ENCODE data around the gene MICB. TPM values are rescaled to one million over a fixed set of nuclear protein-coding genes. Genes with fewer than 3 reads are reported as not detected.

MICB gene
- total and polyA plus RNA-seq, 2 donors (not counting 1 experiment from before 2014, with no cell fraction given) = 24.2 to 30.9 TPM

DNA sequence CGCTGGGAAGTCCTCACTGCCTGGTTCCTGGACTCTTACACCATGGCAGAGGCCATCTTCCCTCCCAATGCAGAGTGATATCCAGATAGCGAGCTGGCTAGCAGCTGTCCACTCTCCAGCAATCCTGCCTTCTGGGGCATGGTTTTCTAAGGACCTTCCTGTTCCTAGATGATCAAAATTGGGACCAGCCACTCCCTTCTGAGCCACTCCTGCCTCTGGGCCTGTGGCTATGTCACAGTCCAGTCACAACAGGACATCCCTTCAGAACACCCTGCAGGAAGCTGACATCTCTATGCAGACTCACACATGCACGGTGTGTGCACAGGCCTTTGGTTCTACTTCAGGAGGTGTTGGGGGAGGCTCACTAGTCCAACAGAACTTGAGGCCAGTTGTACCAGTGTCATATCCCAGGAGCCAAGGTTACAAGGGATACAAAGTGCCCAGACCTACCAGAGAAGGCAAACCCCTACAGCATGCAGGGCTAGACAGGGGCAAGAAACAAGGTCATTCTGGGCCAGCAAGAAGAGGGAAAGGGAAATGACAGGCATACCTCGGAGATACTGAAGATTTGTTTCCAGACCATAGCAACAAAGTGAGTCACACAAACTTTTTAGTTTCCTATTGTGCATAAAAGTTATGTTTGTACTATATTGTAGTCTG, 28.1 kb downstream of the MICB start:
- Histone ChIP-seq H4K20me1 (ENCODE audit: control insufficient read depth, insufficient read depth, low read length, poor library complexity, severe bottlenecking) (peaks cover 14% of the 10 kb centered on the region), H3K9ac (ENCODE audit: low read length) (no peak overlapping the region), H2AFZ (ENCODE audit: insufficient read depth, low read depth, low read length, poor library complexity, severe bottlenecking) (no peak overlapping the region), H3K36me3 (replicated peaks in 1 of 2; ENCODE audit: control extremely low read depth in 1 of 2, control insufficient read depth in 1 of 2, extremely low read depth in 1 of 2, insufficient read depth in 2 of 2, low read length in 1 of 2) (peaks cover 0 to 13% of the 10 kb centered on the region in 2 experiments), H3K9me3 (ENCODE audit: control extremely low read depth in 1 of 3, control insufficient read depth in 2 of 3, insufficient read depth in 1 of 3, low read length in 2 of 3) (no peaks in the 10 kb centered on the region), H3K27ac (ENCODE audit: low read length in 2 of 2) (no peak overlapping the region), H3K4me3 (ENCODE audit: control extremely low read depth in 1 of 5, extremely low read depth in 1 of 5, insufficient read depth in 1 of 5, low read depth in 2 of 5, low read length in 4 of 5) (no peak overlapping the region), H3K4me1 (ENCODE audit: control insufficient read depth in 2 of 2, insufficient read depth in 2 of 2, low read length in 2 of 2) (no peaks in the 10 kb centered on the region), H3K4me2 (replicated peaks; ENCODE audit: low read depth, low read length, poor library complexity, severe bottlenecking) (no peak overlapping the region), H3K79me2 (ENCODE audit: control insufficient read depth, insufficient read depth, low read length) (no peaks in the 10 kb centered on the region), H3K27me3 (replicated peaks in 1 of 4; ENCODE audit: control extremely low read depth in 1 of 4, control insufficient read depth in 3 of 4, insufficient read depth in 4 of 4, low read length in 3 of 4) (no peaks in the 10 kb centered on the region)
- Mint-ChIP-seq H3K4me3 (no peak overlapping the region), H3K27me3 (no peaks in the 10 kb centered on the region), H3K4me1 (peaks cover 2% of the 10 kb centered on the region), H3K9me3 (ENCODE audit: insufficient read depth) (no peaks in the 10 kb centered on the region), H3K27ac (no peak overlapping the region)
- TF ChIP-seq EZH2 (IDR thresholded peaks at IDR 0.05; ENCODE audit: borderline replicate concordance, insufficient read depth, low read depth, low read length, poor library complexity, severe bottlenecking) = no peak
- TF ChIP-seq, protein P1, sequence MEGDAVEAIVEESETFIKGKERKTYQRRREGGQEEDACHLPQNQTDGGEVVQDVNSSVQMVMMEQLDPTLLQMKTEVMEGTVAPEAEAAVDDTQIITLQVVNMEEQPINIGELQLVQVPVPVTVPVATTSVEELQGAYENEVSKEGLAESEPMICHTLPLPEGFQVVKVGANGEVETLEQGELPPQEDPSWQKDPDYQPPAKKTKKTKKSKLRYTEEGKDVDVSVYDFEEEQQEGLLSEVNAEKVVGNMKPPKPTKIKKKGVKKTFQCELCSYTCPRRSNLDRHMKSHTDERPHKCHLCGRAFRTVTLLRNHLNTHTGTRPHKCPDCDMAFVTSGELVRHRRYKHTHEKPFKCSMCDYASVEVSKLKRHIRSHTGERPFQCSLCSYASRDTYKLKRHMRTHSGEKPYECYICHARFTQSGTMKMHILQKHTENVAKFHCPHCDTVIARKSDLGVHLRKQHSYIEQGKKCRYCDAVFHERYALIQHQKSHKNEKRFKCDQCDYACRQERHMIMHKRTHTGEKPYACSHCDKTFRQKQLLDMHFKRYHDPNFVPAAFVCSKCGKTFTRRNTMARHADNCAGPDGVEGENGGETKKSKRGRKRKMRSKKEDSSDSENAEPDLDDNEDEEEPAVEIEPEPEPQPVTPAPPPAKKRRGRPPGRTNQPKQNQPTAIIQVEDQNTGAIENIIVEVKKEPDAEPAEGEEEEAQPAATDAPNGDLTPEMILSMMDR (IDR thresholded peaks at IDR 0.05) = no peak
- intact Hi-C loops (cut with micrococcal nuclease) = no loop called here
- WGBS (ENCODE audit: insufficient coverage) = 100% methylated on average over 2 of the region's 4 CpGs
- POLR2A ChIA-PET = interaction anchor here (0.6 kb wide), 1 partner anchor 10 kb away, joined by 3 read pairs; no protein-coding TSS in a partner anchor
- DNase-seq (no peak), ATAC-seq (ENCODE audit: low read depth) (no peak)
- CTCF ChIA-PET = no interaction called here

- ChIA-PET CTCF (interaction anchor here (0.7 to 1.8 kb wide), 3 partner anchors 13 to 242 kb away, joined by 3 to 6 read pairs (median 3); partner anchors contain the start of gene DDX39B), POLR2A (interaction anchor here (0.7 kb wide), 3 partner anchors 13 to 34 kb away, joined by 3 to 8 read pairs (median 3); no protein-coding TSS in a partner anchor)
- ATAC-seq (ENCODE audit: low read depth) = no peak
- peaks cover 8% of the 10 kb centered on the region for H3K4me1 Mint-ChIP-seq
- TF ChIP-seq EZH2 (IDR thresholded peaks at IDR 0.05; ENCODE audit: borderline replicate concordance, insufficient read depth, low read depth, low read length, poor library complexity, severe bottlenecking) = no peak
- TF ChIP-seq, protein P1 (IDR thresholded peaks at IDR 0.05) = no peak
- no peaks in the 10 kb centered on the region for H3K27me3 Mint-ChIP-seq
- Histone ChIP-seq H4K20me1 (ENCODE audit: control insufficient read depth, insufficient read depth, low read length, poor library complexity, severe bottlenecking) (peaks cover 34% of the 10 kb centered on the region), H3K79me2 (ENCODE audit: control insufficient read depth, insufficient read depth, low read length) (no peaks in the 10 kb centered on the region), H3K4me1 (ENCODE audit: control insufficient read depth in 2 of 2, insufficient read depth in 2 of 2, low read length in 2 of 2) (no peaks in the 10 kb centered on the region), H3K9me3 (ENCODE audit: control extremely low read depth in 1 of 3, control insufficient read depth in 2 of 3, insufficient read depth in 1 of 3, low read length in 2 of 3) (no peaks in the 10 kb centered on the region), H3K4me3 (ENCODE audit: control extremely low read depth in 1 of 5, extremely low read depth in 1 of 5, insufficient read depth in 1 of 5, low read depth in 2 of 5, low read length in 4 of 5) (no peak overlapping the region), H3K9ac (ENCODE audit: low read length) (no peak overlapping the region), H3K27me3 (replicated peaks in 1 of 4; ENCODE audit: control extremely low read depth in 1 of 4, control insufficient read depth in 3 of 4, insufficient read depth in 4 of 4, low read length in 3 of 4) (no peaks in the 10 kb centered on the region), H2AFZ (ENCODE audit: insufficient read depth, low read depth, low read length, poor library complexity, severe bottlenecking) (no peak overlapping the region), H3K4me2 (replicated peaks; ENCODE audit: low read depth, low read length, poor library complexity, severe bottlenecking) (no peak overlapping the region), H3K36me3 (replicated peaks in 1 of 2; ENCODE audit: control extremely low read depth in 1 of 2, control insufficient read depth in 1 of 2, extremely low read depth in 1 of 2, insufficient read depth in 2 of 2, low read length in 1 of 2) (peaks cover 0 to 34% of the 10 kb centered on the region in 2 experiments), H3K27ac (ENCODE audit: low read length in 2 of 2) (no peak overlapping the region)
- H3K9me3 Mint-ChIP-seq (ENCODE audit: insufficient read depth) = no peaks in the 10 kb centered on the region
- no peak overlapping the region for H3K27ac Mint-ChIP-seq
- intact Hi-C loops (cut with micrococcal nuclease) = no loop called here
- no peak overlapping the region for H3K4me3 Mint-ChIP-seq
- 95% methylated on average over 4 of the region's 4 CpGs for WGBS (ENCODE audit: insufficient coverage)
- no peak for DNase-seq
These were observed 30.4 kb downstream of the MICB start for GRCh38 chr6:31528307-31528777.
